ENCODE measurements around the gene TSC22D2. TPM values are rescaled to one million over a fixed set of nuclear protein-coding genes. Genes with fewer than 3 reads are reported as not detected.

Gene TSC22D2
- total RNA-seq, 1 experiment from 2014 or later = 26.5 TPM

DNA sequence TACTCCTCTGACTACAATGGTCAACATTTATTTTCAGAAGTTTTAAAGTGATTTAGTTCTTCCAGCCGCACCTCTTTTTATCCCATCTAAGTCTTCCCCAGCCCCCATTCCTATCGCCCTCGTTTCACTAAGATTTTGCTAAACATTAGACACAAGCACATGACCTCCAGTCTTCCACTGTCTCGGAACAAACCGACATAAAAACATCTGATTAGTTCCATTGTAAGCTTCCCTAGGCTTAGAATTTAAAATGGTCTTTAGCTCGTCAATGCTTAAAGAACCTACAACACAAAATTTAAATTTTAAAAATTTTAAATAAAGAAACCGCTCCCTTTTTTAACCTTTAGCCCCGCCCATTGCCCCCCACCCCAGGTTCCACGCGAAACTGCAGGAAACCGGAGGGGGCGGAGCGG, 284 bp upstream of the TSC22D2 start:
- peaks cover 13% of the 10 kb centered on the region; the same call in 1 of the 2 replicates for H3K79me2 ChIP-seq (ENCODE audit: insufficient read depth, low read length)
- no peaks in the 10 kb centered on the region for H3K27me3 Mint-ChIP-seq (ENCODE audit: low read depth)
- peak overlapping the region; percentile 52 for H3K9ac ChIP-seq (ENCODE audit: extremely low read depth, insufficient read length, low read length)

More for the DNA sequence above, 284 bp upstream of the TSC22D2 start:
- no peak overlapping the region for H3K23ac ChIP-seq (ENCODE audit: insufficient read length, low read depth, low read length)
- no peak overlapping the region for H2BK15ac ChIP-seq (ENCODE audit: low read depth, low read length)
- H3K36me3 Mint-ChIP-seq (ENCODE audit: insufficient read depth in 1 of 3, low read depth in 3 of 3) = peaks cover 0 to 13% (median 10%) of the 10 kb centered on the region in 3 experiments; a peak in 5 of 7 replicates
- H2BK20ac ChIP-seq (ENCODE audit: low read depth, low read length, poor library complexity, severe bottlenecking) = no peak overlapping the region
- no peaks in the 10 kb centered on the region for H4K20me1 ChIP-seq (ENCODE audit: control insufficient read depth, insufficient read depth, insufficient read length)
- no peaks in the 10 kb centered on the region for H3K9me3 Mint-ChIP-seq
- H3K27me3 ChIP-seq (ENCODE audit: insufficient read depth, low read length) = no peaks in the 10 kb centered on the region
- H3K4me1 ChIP-seq (ENCODE audit: insufficient read depth, low read length) = no peaks in the 10 kb centered on the region
- no peaks in the 10 kb centered on the region for H3K9me3 ChIP-seq (ENCODE audit: control insufficient read depth, low read depth, low read length)
- H3K4me3 Mint-ChIP-seq = peak overlapping the region; percentile 93 to 95
- no peak overlapping the region for H2BK5ac ChIP-seq (ENCODE audit: insufficient read length, low read length)
- no peak overlapping the region for H4K91ac ChIP-seq (ENCODE audit: insufficient read length, low read depth, low read length)
- H3K18ac ChIP-seq (ENCODE audit: insufficient read length, low read depth, low read length) = no peak overlapping the region
- no peak overlapping the region for H2BK12ac ChIP-seq (ENCODE audit: insufficient read length, low read depth, low read length)
- peaks cover 37 to 39% of the 10 kb centered on the region in 2 experiments for H3K4me1 Mint-ChIP-seq
- peak overlapping the region; percentile 62 for H3K4me2 ChIP-seq (ENCODE audit: insufficient read depth, insufficient read length, low read length)
- no peak overlapping the region for H3T11ph ChIP-seq (ENCODE audit: low read length)
- H3K27ac Mint-ChIP-seq = peak overlapping the region; percentile 92 to 100 (median 98)
- no peak overlapping the region for H3K14ac ChIP-seq (ENCODE audit: insufficient read depth, low read length)
- H3K23me2 ChIP-seq (ENCODE audit: insufficient read length, low read depth, low read length, poor library complexity, severe bottlenecking) = peaks cover 26% of the 10 kb centered on the region
- no peak overlapping the region for H4K8ac ChIP-seq (replicated peaks; ENCODE audit: insufficient read length, low read depth, low read length)
- H3K56ac ChIP-seq (ENCODE audit: insufficient read length, low read depth, low read length) = no peak overlapping the region
- peak overlapping the region; percentile 63 for H3K27ac ChIP-seq (ENCODE audit: insufficient read length, low read depth, low read length)
- peak; percentile 28 for DNase-seq
- peak overlapping the region; percentile 33 for H2AFZ ChIP-seq (ENCODE audit: low read length)
- H3K79me1 ChIP-seq (ENCODE audit: insufficient read depth, low read depth, low read length, poor library complexity, severe bottlenecking) = no peaks in the 10 kb centered on the region
- WGBS (ENCODE audit: extremely low coverage, insufficient read length, low lambda C conversion rate) = no CpG with 5 or more reads among the region's 13 CpGs
- H4K5ac ChIP-seq (ENCODE audit: insufficient read length, low read depth, low read length) = no peak overlapping the region
- H2AK5ac ChIP-seq (ENCODE audit: insufficient read length, low read length) = no peak overlapping the region
- H3K4ac ChIP-seq (ENCODE audit: low read depth, low read length) = no peak overlapping the region
- H2BK120ac ChIP-seq (ENCODE audit: low read depth, low read length, poor library complexity, severe bottlenecking) = no peak overlapping the region
- TF ChIP-seq, protein P1, sequence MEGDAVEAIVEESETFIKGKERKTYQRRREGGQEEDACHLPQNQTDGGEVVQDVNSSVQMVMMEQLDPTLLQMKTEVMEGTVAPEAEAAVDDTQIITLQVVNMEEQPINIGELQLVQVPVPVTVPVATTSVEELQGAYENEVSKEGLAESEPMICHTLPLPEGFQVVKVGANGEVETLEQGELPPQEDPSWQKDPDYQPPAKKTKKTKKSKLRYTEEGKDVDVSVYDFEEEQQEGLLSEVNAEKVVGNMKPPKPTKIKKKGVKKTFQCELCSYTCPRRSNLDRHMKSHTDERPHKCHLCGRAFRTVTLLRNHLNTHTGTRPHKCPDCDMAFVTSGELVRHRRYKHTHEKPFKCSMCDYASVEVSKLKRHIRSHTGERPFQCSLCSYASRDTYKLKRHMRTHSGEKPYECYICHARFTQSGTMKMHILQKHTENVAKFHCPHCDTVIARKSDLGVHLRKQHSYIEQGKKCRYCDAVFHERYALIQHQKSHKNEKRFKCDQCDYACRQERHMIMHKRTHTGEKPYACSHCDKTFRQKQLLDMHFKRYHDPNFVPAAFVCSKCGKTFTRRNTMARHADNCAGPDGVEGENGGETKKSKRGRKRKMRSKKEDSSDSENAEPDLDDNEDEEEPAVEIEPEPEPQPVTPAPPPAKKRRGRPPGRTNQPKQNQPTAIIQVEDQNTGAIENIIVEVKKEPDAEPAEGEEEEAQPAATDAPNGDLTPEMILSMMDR (conservative IDR thresholded peaks at IDR 0.05) = no peak

All from H9 (cell line).